A549 (cell line): ENCODE measurements around the gene TMPRSS4. TPM values are rescaled to one million over a fixed set of nuclear protein-coding genes. Genes with fewer than 3 reads are reported as not detected.

Source experiments
- ATAC-seq, 2 experiments: fragments of 200-7000 bp in 1 of 2; fragments of >200 bp in 1 of 2; cut with Nextera tagmentation in 1 of 2; cut with Tn5 transposase in 1 of 2; 3 replicates each; pipeline versions ENCODE4 v1.8.0 to v1.9.1; 2018 to 2020; ENCODE audit warnings: mild to moderate bottlenecking in 1 of 2, moderate library complexity in 1 of 2
- CTCF ChIA-PET: fragments of 300-600 bp; sonication (Branson Sonifier 250); formaldehyde crosslinking; extraction: SDS; loops from one replicate; lab custom pipeline; 2021; ENCODE audit warnings: antibody characterized with exemption, inconsistent platforms; lab: Yijun Ruan, JAX
- POLR2A ChIA-PET: fragments of 350-600 bp; formaldehyde crosslinking; extraction: SDS; loops from one replicate; lab custom pipeline; 2021; ENCODE audit warnings: antibody characterized with exemption, inconsistent platforms; lab: Yijun Ruan, JAX
- DNase-seq, 2 experiments: peaks; one replicate each; pipeline versions ENCODE4 v3.0.0 to v3.0.0-alpha.2; 2011 to 2016; ENCODE audit warnings: low read depth in 1 of 2, low spot score in 1 of 2
- FAIRE-seq: peaks from 2 replicates; lab custom pipeline; 2011; peaks lifted over from hg19 to GRCh38; lab: Jason Lieb, UNC
- H3K27ac ChIP-seq, 2 experiments: fragments of >200 bp; sonication (Bioruptor Twin); formaldehyde crosslinking; 3 replicates each; pipeline ENCODE4 v1.5.1; 2016 to 2017
- H3K4me1 ChIP-seq: fragments of >200 bp; sonication (Bioruptor Twin); formaldehyde crosslinking; 3 replicates; pipeline ENCODE4 v1.6.1; 2016
- H3K4me2 ChIP-seq: fragments of >200 bp; sonication (Bioruptor Twin); formaldehyde crosslinking; 3 replicates; pipeline ENCODE4 v1.6.1; 2016
- H3K4me3 ChIP-seq: fragments of >200 bp; sonication (Bioruptor Twin); formaldehyde crosslinking; 3 replicates; pipeline ENCODE4 v1.5.1; 2016
- H3K9me3 ChIP-seq: fragments of >200 bp; sonication (Bioruptor Twin); formaldehyde crosslinking; 3 replicates; pipeline ENCODE4 v1.6.1; 2016
- BCL3 ChIP-seq: fragments of >200 bp; sonication (Bioruptor Twin); formaldehyde crosslinking; IDR thresholded peaks from 3 replicates; pipeline ENCODE4 v1.6.1; 2016
- BHLHE40 ChIP-seq: IDR thresholded peaks from 2 replicates; pipeline ENCODE4 v1.6.1; 2012; ENCODE audit warnings: low read depth, low read length, inconsistent platforms
- CBX8 ChIP-seq: fragments of 200-600 bp; sonication (generic); IDR thresholded peaks from 2 replicates; pipeline ENCODE4 v1.6.1; 2016
- CEBPB ChIP-seq, 2 experiments: fragments of >200 bp in 1 of 2; sonication (Bioruptor Twin) in 1 of 2; formaldehyde crosslinking in 1 of 2; IDR thresholded peaks; 2 replicates each; pipeline ENCODE4 v1.6.1; 2012 to 2016
- EHF ChIP-seq: fragments of 250-450 bp; sonication (Bioruptor Pico); IDR thresholded peaks from 2 replicates; pipeline ENCODE4 v1.5.0; 2020; ENCODE audit warnings: mild to moderate bottlenecking
- EHMT2 ChIP-seq: fragments of 200-600 bp; sonication (generic); IDR thresholded peaks from 2 replicates; pipeline ENCODE4 v1.6.1; 2016; ENCODE audit warnings: antibody characterized with exemption, low read depth, mild to moderate bottlenecking, moderate library complexity
- EP300 ChIP-seq, 2 experiments: fragments of >200 bp; sonication (Bioruptor Twin); formaldehyde crosslinking; IDR thresholded peaks; 2 replicates in 1 of 2; 3 replicates in 1 of 2; pipeline ENCODE4 v1.6.1; 2016 to 2017
- ESRRA ChIP-seq: fragments of 150-350 bp; IDR thresholded peaks from 2 replicates; pipeline ENCODE4 v1.6.1; 2014; ENCODE audit warnings: mild to moderate bottlenecking, low read length, borderline replicate concordance
- FOSB ChIP-seq: fragments of 250-450 bp; sonication (Bioruptor Pico); IDR thresholded peaks from 2 replicates; pipeline ENCODE4 v1.5.0; 2020; ENCODE audit warnings: mild to moderate bottlenecking, moderate library complexity
- HDAC2 ChIP-seq: fragments of 200-600 bp; sonication (generic); IDR thresholded peaks from 2 replicates; pipeline ENCODE4 v1.6.1; 2016
- HEYL ChIP-seq: fragments of 250-450 bp; sonication (Bioruptor Pico); IDR thresholded peaks from 2 replicates; pipeline ENCODE4 v1.8.0; 2021; ENCODE audit warnings: mild to moderate bottlenecking, moderate library complexity
- HOXA7 ChIP-seq: fragments of 250-450 bp; sonication (Bioruptor Pico); IDR thresholded peaks from 2 replicates; pipeline ENCODE4 v1.5.0; 2020; ENCODE audit warnings: mild to moderate bottlenecking, moderate library complexity
- HOXB5 ChIP-seq: fragments of 250-450 bp; sonication (Bioruptor Pico); IDR thresholded peaks from 2 replicates; pipeline ENCODE4 v1.5.0; 2020; ENCODE audit warnings: mild to moderate bottlenecking, moderate library complexity
- JUN ChIP-seq, 2 experiments: fragments of >200 bp; sonication (Bioruptor Twin); formaldehyde crosslinking; IDR thresholded peaks; 2 replicates in 1 of 2; 3 replicates in 1 of 2; pipeline ENCODE4 v1.6.1; 2016 to 2017
- JUNB ChIP-seq: fragments of >200 bp; sonication (Bioruptor Twin); formaldehyde crosslinking; IDR thresholded peaks from 2 replicates; pipeline ENCODE4 v1.6.1; 2016
- KDM1A ChIP-seq: fragments of 200-600 bp; sonication (generic); IDR thresholded peaks from 2 replicates; pipeline ENCODE4 v1.6.1; 2016; ENCODE audit warnings: low read depth, mild to moderate bottlenecking
- MAFK ChIP-seq: fragments of 450-650 bp; IDR thresholded peaks from 2 replicates; pipeline ENCODE4 v1.6.1; 2014; ENCODE audit not compliant: partially characterized antibody
- MAX ChIP-seq: IDR thresholded peaks from 2 replicates; pipeline ENCODE4 v1.6.1; 2012
- POLR2AphosphoS2 ChIP-seq: conservative IDR thresholded peaks from 2 replicates; pipeline ENCODE4 v1.6.1; 2012; ENCODE audit warnings: low read length, improper control_type of control experiment, inconsistent platforms
- RARB ChIP-seq: fragments of 250-450 bp; sonication (Bioruptor Pico); IDR thresholded peaks from 2 replicates; pipeline ENCODE4 v1.8.0; 2021; ENCODE audit warnings: mild to moderate bottlenecking, moderate library complexity
- RCOR1 ChIP-seq: fragments of 150-350 bp; IDR thresholded peaks from 2 replicates; pipeline ENCODE4 v1.6.1; 2014; ENCODE audit warnings: antibody characterized with exemption, low read length, low read depth
- RFX5 ChIP-seq: fragments of 450-650 bp; IDR thresholded peaks from 2 replicates; pipeline ENCODE4 v1.7.1; 2014; ENCODE audit warnings: antibody characterized with exemption, mild to moderate bottlenecking, moderate library complexity
- ZFP36 ChIP-seq: fragments of 450-650 bp; IDR thresholded peaks from 2 replicates; pipeline ENCODE4 v1.6.1; 2014; ENCODE audit warnings: borderline replicate concordance; ENCODE audit not compliant: partially characterized antibody
- ZSCAN20 ChIP-seq: fragments of 250-450 bp; sonication (Bioruptor Pico); IDR thresholded peaks from 2 replicates; pipeline ENCODE4 v1.8.0; 2022; ENCODE audit warnings: mild to moderate bottlenecking, moderate library complexity
- WGBS: methylation state at CpG from one replicate; pipeline ENCODE4 v1.1.6; 2017; ENCODE audit errors: missing lambda C conversion rate; 5-methylcytosine and 5-hydroxymethylcytosine counted together
- polyA plus RNA-seq, 4 experiments: library from polyadenylated mRNA; depleted of rRNA in 3 of 4; stranded (reverse); fragments of >200 nt; fragmentation: RNase III in 1 of 4; extraction: RNeasy Plus Mini Kit Qiagen cat#74134 plus additional on column Dnase treatment in 1 of 4; gene quantifications; 2 replicates in 3 of 4; 3 replicates in 1 of 4; pipeline ENCODE4 v1.2.3, GENCODE V29; 2011 to 2017
- TF ChIP-seq, protein P1 (sequence below): IDR thresholded peaks from 2 replicates; pipeline ENCODE4 v1.6.1; 2012; ENCODE audit warnings: low read depth, borderline replicate concordance

The TMPRSS4 gene
- polyA plus RNA-seq, 2 of the 4 experiments (the other 2 are of a cell fraction), result not detected

- WGBS, result 33% methylated on average over 1 of the region's 2 CpGs
- no peak for DNase-seq
- TF ChIP-seq JUNB (no peak), HOXB5 (CRISPR knock-in tag) (no peak), RCOR1 (no peak), RFX5 (no peak), BCL3 (no peak), HDAC2 (no peak), JUN (IDR thresholded peaks at IDR 0.05) (no peak), EHMT2 (no peak), HOXA7 (no peak), MAX (no peak), BHLHE40 (no peak), ESRRA (no peak), EHF (CRISPR knock-in tag) (no peak), POLR2AphosphoS2 (no peak)
- TF ChIP-seq, protein P1, sequence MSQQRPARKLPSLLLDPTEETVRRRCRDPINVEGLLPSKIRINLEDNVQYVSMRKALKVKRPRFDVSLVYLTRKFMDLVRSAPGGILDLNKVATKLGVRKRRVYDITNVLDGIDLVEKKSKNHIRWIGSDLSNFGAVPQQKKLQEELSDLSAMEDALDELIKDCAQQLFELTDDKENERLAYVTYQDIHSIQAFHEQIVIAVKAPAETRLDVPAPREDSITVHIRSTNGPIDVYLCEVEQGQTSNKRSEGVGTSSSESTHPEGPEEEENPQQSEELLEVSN, result no peak
- TF ChIP-seq, all 56 proteins: peak for 0
- ChIA-PET CTCF (interaction anchor here (2.1 kb wide), 1 partner anchor 21 kb away, joined by 7 read pairs; no protein-coding TSS in a partner anchor), POLR2A (no interaction called here)
- Histone ChIP-seq H3K4me3 (no peak overlapping the region), H3K4me1 (no peaks in the 10 kb centered on the region), H3K4me2 (no peak overlapping the region), H3K9me3 (no peaks in the 10 kb centered on the region), H3K27ac (no peak overlapping the region)
- ATAC-seq, result no peak
- no peak for FAIRE-seq
Observed at GRCh38 chr11:118074785-118075184, 2.1 kb upstream of the TMPRSS4 start.

DNA sequence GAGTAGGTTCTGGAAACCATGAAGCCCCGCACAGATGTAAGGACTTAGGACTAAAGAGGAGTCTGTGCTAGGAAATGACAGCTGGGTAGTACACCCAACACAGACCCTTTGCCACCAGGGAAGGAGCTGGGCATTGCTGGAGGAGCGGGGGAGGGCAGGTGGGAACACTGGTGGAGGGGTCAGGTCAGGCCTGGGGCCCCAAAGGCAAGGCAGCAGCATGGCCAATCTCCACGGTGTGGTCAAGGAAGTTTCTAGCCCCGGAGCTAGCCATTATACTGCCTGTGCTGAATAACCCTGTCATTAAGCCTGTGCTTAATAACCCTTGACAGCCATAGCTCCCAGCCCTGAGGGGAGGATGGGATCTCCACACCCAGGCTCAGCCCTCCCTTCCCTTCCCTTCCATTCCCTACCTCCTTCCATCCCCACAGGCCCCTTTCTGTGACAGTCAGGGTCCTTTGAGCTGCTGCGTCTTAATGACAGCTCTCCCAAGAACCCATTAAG is 2.1 kb downstream of the TMPRSS4 start:
- no peak for FAIRE-seq
- Histone ChIP-seq H3K4me3 (no peak overlapping the region), H3K27ac (no peak overlapping the region), H3K4me1 (no peaks in the 10 kb centered on the region), H3K9me3 (no peaks in the 10 kb centered on the region), H3K4me2 (no peak overlapping the region)
- ChIA-PET POLR2A (no interaction called here), CTCF (interaction anchor here (1.5 to 1.8 kb wide), 2 partner anchors 24 to 132 kb away, joined by 4 read pairs; no protein-coding TSS in a partner anchor)
- no peak for ATAC-seq
- WGBS, result 56% methylated on average over 5 of the region's 5 CpGs
- DNase-seq, result no peak
- TF ChIP-seq MAFK (no peak), CEBPB (IDR thresholded peaks at IDR 0.05) (no peak), RCOR1 (no peak), HEYL (CRISPR knock-in tag) (no peak), EHF (CRISPR knock-in tag) (no peak), RARB (CRISPR knock-in tag) (no peak), ESRRA (no peak), BHLHE40 (no peak), CBX8 (no peak), KDM1A (no peak), EP300 (IDR thresholded peaks at IDR 0.05) (no peak), ZFP36 (no peak)

- CTCF ChIA-PET, result interaction anchor here (0.7 to 1.8 kb wide), 5 partner anchors 10 to 132 kb away, joined by 3 to 4 read pairs (median 3); no protein-coding TSS in a partner anchor
- no peak for ATAC-seq
- no peak for FAIRE-seq
Observed at GRCh38 chr11:118079491-118079890, 2.6 kb downstream of the TMPRSS4 start.

More at GRCh38 chr11:118079491-118079890, 2.6 kb downstream of the TMPRSS4 start:
- WGBS, result 72% methylated on average over 6 of the region's 10 CpGs
- H3K27ac ChIP-seq, result no peak overlapping the region
- H3K4me2 ChIP-seq, result no peak overlapping the region
- H3K9me3 ChIP-seq, result no peaks in the 10 kb centered on the region
- no peaks in the 10 kb centered on the region for H3K4me1 ChIP-seq
- POLR2A ChIA-PET, result no interaction called here
- H3K4me3 ChIP-seq, result no peak overlapping the region
- DNase-seq, result no peak
- no peak for TF ChIP-seq CBX8
- TF ChIP-seq FOSB (CRISPR knock-in tag), result no peak
- no peak for TF ChIP-seq ZSCAN20 (CRISPR knock-in tag)
